ENCODE results near the gene GMDS. TPM values are rescaled to one million over a fixed set of nuclear protein-coding genes. Genes with fewer than 3 reads are reported as not detected.

The GMDS gene
- total RNA-seq, 4 donors from 2014 or later, result 8.7 to 23.1 (median 18.4) TPM

DNA sequence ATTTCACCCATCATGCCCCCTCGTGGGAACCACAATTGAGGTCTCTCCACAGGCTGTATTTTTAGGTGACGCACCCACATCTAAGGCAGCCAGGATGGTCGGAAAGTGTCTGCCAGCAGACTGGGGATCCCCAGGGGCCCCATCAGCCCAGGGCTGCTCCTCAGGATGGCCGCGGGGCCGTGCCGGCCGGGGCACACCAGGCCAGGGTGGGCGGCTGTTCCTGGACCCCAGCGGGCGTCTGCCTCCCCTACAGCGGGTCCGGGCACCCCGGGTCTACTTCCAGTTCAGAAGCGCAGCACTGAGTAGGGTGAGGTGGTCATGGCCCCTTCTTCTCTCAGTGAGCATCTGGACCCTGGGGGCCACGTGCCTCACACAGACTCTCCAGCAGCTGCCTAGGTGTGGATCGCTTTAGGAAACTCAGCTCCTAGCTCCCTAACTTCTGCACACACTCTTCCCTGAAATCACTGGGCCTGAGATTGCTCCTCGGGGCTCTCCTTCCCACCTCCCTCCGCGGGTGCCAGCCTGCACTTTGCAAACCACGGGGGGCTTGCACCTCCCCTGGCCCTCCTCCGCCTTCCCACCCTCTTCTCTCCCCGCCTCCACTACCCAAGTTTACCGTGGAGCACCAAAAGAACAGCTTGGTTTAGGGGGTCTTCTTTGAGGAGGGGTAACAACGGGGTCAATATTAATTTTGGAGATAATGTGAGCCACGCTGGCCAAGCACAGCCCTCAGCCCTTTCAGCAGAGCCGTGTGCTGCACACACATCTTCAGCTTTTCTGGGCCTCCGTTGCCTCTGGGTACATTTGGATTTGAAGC, 649.9 kb downstream of the GMDS start:
- intact Hi-C loops (cut with DNase I; ENCODE audit: low total_unique reads), result loop anchor here (2.0 kb wide), 1 partner anchor 601 kb away; no protein-coding TSS in a partner anchor
- TF ChIP-seq POLR2A (IDR thresholded peaks at IDR 0.05), result no peak
- TF ChIP-seq, protein P1, sequence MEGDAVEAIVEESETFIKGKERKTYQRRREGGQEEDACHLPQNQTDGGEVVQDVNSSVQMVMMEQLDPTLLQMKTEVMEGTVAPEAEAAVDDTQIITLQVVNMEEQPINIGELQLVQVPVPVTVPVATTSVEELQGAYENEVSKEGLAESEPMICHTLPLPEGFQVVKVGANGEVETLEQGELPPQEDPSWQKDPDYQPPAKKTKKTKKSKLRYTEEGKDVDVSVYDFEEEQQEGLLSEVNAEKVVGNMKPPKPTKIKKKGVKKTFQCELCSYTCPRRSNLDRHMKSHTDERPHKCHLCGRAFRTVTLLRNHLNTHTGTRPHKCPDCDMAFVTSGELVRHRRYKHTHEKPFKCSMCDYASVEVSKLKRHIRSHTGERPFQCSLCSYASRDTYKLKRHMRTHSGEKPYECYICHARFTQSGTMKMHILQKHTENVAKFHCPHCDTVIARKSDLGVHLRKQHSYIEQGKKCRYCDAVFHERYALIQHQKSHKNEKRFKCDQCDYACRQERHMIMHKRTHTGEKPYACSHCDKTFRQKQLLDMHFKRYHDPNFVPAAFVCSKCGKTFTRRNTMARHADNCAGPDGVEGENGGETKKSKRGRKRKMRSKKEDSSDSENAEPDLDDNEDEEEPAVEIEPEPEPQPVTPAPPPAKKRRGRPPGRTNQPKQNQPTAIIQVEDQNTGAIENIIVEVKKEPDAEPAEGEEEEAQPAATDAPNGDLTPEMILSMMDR (IDR thresholded peaks at IDR 0.05), result no peak
- no peak for DNase-seq (ENCODE audit: low spot score in 2 of 2)
- whole genome bisulfite sequencing, 2 donors, result 70 to 71% methylated on average over 18 to 25 of the region's 28 CpGs
- no peak overlapping the region for H3K4me3 ChIP-seq (ENCODE audit: low read depth, poor library complexity, severe bottlenecking)

DNA sequence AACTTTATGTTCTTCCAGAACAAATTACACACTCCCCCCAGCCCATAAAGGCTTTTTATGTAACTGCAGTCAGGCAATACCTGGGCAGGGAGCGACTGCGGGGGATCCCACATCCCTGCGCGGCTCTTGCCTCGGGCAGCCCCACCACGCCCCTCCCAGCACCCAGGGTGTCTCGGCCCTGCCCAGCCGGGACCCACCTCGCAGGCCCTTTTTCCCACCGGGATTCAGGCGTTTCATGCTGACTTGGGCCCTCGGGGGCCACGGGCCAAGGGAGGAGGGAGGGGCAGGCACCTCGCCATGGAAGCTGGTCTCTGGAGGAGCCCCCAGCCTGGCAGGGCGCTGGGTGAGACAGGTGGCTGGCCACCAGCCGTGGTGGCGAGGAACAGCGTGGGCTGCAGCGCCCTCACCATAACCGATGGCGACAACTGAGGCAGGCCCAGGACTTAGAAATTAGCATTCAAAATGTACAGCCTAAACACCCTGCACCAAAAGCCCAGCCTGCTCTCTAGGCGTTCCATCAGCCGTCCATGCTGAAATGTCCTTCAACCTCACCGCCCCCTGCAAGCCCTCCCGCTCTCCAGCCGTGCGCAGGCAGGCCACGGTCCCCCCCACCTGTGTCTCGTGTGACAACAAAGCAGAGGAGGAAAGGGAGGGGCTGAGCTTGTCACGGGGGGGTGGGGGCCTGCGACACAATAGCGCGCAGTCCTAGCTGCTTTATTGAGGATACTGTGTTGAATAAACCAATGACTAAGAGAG, 650.8 kb downstream of the GMDS start:
- no peak overlapping the region for H3K4me3 ChIP-seq (ENCODE audit: low read depth, poor library complexity, severe bottlenecking)
- TF ChIP-seq, protein P1 (IDR thresholded peaks at IDR 0.05), result no peak
- TF ChIP-seq POLR2A (IDR thresholded peaks at IDR 0.05), result no peak
- DNase-seq (ENCODE audit: low spot score in 2 of 2), result peak in 1 of 2 donors; percentile 79
- intact Hi-C loops (cut with DNase I; ENCODE audit: low total_unique reads), result no loop called here
- whole genome bisulfite sequencing, 2 donors, result 70 to 72% methylated on average over 30 to 31 of the region's 33 CpGs

DNA sequence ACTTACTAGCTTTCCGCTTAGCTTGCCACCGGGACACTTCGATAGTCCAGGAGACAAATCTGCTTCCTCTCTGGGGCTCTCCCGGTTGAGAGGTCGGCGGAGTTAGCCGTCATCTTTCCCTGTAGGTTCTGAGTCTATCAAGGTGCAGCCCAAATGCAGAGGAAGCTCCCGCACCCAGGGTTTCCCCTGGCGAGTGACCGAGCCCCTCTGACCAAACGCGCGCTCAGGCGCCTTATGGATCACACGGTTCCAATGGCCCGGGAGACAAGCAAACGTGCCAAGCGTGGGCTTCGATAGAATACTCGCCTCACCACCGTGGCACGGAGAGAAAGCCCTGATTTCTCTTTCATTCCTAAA, 651.5 kb downstream of the GMDS start:
- TF ChIP-seq, protein P1 (IDR thresholded peaks at IDR 0.05), result no peak
- no peak for TF ChIP-seq POLR2A (IDR thresholded peaks at IDR 0.05)

DNA sequence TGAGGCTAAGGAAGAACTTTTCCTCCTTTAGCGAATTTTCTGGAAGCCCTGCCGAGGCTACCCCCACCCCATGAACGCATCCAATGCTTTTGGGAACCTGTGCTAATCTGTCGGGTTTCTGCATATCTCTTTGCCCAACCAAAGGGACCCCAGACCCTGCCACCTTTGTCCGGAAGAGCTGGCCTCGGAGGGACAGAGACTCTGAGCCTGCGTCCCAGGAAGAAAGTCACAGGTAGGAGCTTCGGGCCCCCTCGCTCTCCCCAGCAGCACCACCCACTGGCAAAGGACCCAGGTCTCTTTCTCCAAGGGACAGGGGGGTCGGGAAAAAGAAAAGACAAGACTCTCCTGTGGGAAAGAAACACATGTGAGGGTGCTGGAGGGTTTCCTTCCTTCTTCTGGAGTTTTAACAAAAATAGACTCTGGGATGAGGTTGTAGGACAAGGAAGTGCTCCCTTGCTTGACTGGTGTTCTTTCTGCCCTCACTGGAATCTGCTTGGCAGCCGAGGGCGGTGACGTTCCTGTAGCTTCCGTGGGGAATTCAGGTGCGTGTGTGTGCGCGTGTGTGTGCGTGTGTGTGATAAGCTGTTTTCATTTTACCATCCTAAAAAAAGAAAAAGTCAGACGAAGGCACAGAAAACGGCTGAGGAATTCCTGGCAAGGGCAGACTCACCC, 652.0 kb downstream of the GMDS start:
- intact Hi-C loops (cut with DNase I; ENCODE audit: low total_unique reads), result no loop called here
- no peak overlapping the region for H3K4me3 ChIP-seq (ENCODE audit: low read depth, poor library complexity, severe bottlenecking)
- peak in 1 of 2 donors; percentile 78 for DNase-seq (ENCODE audit: low spot score in 2 of 2)
- TF ChIP-seq, protein P1 (IDR thresholded peaks at IDR 0.05), result no peak
- no peak for TF ChIP-seq POLR2A (IDR thresholded peaks at IDR 0.05)
- WGBS, 2 donors, result 48 to 54% methylated on average over 20 of the region's 20 CpGs

More for the DNA sequence above, 651.5 kb downstream of the GMDS start:
- peak in 1 of 2 donors; percentile 73 for DNase-seq (ENCODE audit: low spot score in 2 of 2)
- intact Hi-C loops (cut with DNase I; ENCODE audit: low total_unique reads), result no loop called here
- 69 to 74% methylated on average over 21 to 22 of the region's 22 CpGs for WGBS, 2 donors
- no peak overlapping the region for H3K4me3 ChIP-seq (ENCODE audit: low read depth, poor library complexity, severe bottlenecking)

DNA sequence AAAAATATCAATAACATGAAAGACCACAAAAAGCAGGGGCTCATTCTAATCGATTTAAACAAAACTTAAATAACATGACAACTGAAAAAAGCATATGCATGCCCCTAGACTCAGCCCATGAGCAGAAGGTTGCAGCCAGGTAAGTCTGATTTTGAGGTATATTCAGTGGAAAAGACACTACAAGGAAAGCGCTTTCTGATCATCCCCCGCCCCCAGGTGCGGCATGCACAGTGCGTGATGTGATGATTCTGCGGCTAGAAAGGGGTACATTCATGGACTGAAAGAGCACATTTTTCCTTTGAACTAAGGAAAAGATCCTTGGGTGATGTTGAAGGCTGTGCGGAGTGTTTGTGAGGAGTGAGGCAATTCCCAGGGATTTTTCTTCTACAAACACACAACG, 652.6 kb downstream of the GMDS start:
- 84 to 86% methylated on average over 8 of the region's 8 CpGs for WGBS, 2 donors
- TF ChIP-seq, protein P1 (IDR thresholded peaks at IDR 0.05), result no peak
- no peak for TF ChIP-seq POLR2A (IDR thresholded peaks at IDR 0.05)
- intact Hi-C loops (cut with DNase I; ENCODE audit: low total_unique reads), result no loop called here
- no peak overlapping the region for H3K4me3 ChIP-seq (ENCODE audit: low read depth, poor library complexity, severe bottlenecking)
- peak in 1 of 2 donors; percentile 56 for DNase-seq (ENCODE audit: low spot score in 2 of 2)
